GM10248 (cell line): ENCODE measurements around the gene NLGN1.

Experiments
- CTCF ChIA-PET: fragments of 300-600 bp; sonication (Branson Sonifier 250); formaldehyde crosslinking; extraction: SDS; loops from one replicate; lab custom pipeline; 2021; ENCODE audit warnings: antibody characterized with exemption; lab: Yijun Ruan, JAX
- POLR2A ChIA-PET: fragments of 350-650 bp; sonication (Branson Sonifier 250); formaldehyde crosslinking; extraction: SDS; loops from one replicate; lab custom pipeline; 2020; ENCODE audit warnings: antibody characterized with exemption; lab: Yijun Ruan, JAX
- DNase-seq: peaks from one replicate; pipeline ENCODE4 v3.0.0; 2012; ENCODE audit errors: extremely low spot score
- CTCF ChIP-seq: IDR thresholded peaks from 2 replicates; pipeline ENCODE4 v1.5.1; 2012; ENCODE audit warnings: mild to moderate bottlenecking, low read depth; ENCODE audit errors: extremely low read depth, missing control alignments, control extremely low read depth

The NLGN1 gene

GRCh38 chr3:174287705-174288104, 890.2 kb downstream of the NLGN1 start:
- POLR2A ChIA-PET: no interaction called here
- CTCF ChIA-PET: no interaction called here
- DNase-seq: no peak
- no peak for TF ChIP-seq CTCF

- POLR2A ChIA-PET: no interaction called here
- CTCF ChIA-PET: no interaction called here
- no peak for DNase-seq
- no peak for TF ChIP-seq CTCF
Observed at GRCh38 chr3:174294616-174295015, 897.1 kb downstream of the NLGN1 start.

GRCh38 chr3:174295306-174296092, 898.0 kb downstream of the NLGN1 start:
- ChIA-PET POLR2A (no interaction called here), CTCF (interaction anchor here (1.3 kb wide), 1 partner anchor 18 kb away, joined by 4 read pairs; no protein-coding TSS in a partner anchor)
- TF ChIP-seq CTCF: no peak
- DNase-seq: no peak

GRCh38 chr3:174302746-174303315, 905.3 kb downstream of the NLGN1 start:
- ChIA-PET CTCF (no interaction called here), POLR2A (no interaction called here)
- TF ChIP-seq CTCF: no peak
- no peak for DNase-seq

- ChIA-PET CTCF (no interaction called here), POLR2A (no interaction called here)
- TF ChIP-seq CTCF: no peak
- DNase-seq: no peak
Observed at GRCh38 chr3:174303907-174304560, 906.5 kb downstream of the NLGN1 start.

GRCh38 chr3:174308736-174309135, 911.2 kb downstream of the NLGN1 start:
- ChIA-PET CTCF (no interaction called here), POLR2A (no interaction called here)
- TF ChIP-seq CTCF: no peak
- DNase-seq: no peak
